Measurements from ENCODE around the gene MOV10L1.
A peak's percentile ranks its signal among the peaks of the same experiment; 100 is the strongest.

MOV10L1 gene

GRCh38 chr22:50188356-50188755 is 98.5 kb downstream of the MOV10L1 start:
- DNase-seq (ENCODE audit: low read depth, low spot score), result no peak

GRCh38 chr22:50189184-50189848 is 99.5 kb downstream of the MOV10L1 start:
- no peak for DNase-seq (ENCODE audit: low read depth, low spot score)

- DNase-seq (ENCODE audit: low read depth, low spot score), result no peak
Measured at GRCh38 chr22:50189849-50190181, 100.0 kb downstream of the MOV10L1 start.

- DNase-seq (ENCODE audit: low read depth, low spot score), result peak; percentile 88
Measured at GRCh38 chr22:50190182-50190940, 100.6 kb downstream of the MOV10L1 start.

GRCh38 chr22:50190941-50191741 is 101.3 kb downstream of the MOV10L1 start:
- no peak for DNase-seq (ENCODE audit: low read depth, low spot score)

- no peak for DNase-seq (ENCODE audit: low read depth, low spot score)
Measured at GRCh38 chr22:50192436-50193204, 102.8 kb downstream of the MOV10L1 start.

- no peak for DNase-seq (ENCODE audit: low read depth, low spot score)
Measured at GRCh38 chr22:50193621-50194020, 103.8 kb downstream of the MOV10L1 start.

- DNase-seq (ENCODE audit: low read depth, low spot score), result no peak
Measured at GRCh38 chr22:50194037-50194805, 104.4 kb downstream of the MOV10L1 start.

GRCh38 chr22:50196256-50196655 is 106.5 kb downstream of the MOV10L1 start:
- no peak for DNase-seq (ENCODE audit: low read depth, low spot score)

GRCh38 chr22:50197000-50197800 is 107.4 kb downstream of the MOV10L1 start:
- DNase-seq (ENCODE audit: low read depth, low spot score), result no peak

- no peak for DNase-seq (ENCODE audit: low read depth, low spot score)
Measured at GRCh38 chr22:50197856-50198623, 108.2 kb downstream of the MOV10L1 start.

GRCh38 chr22:50198624-50199017 is 108.8 kb downstream of the MOV10L1 start:
- DNase-seq (ENCODE audit: low read depth, low spot score), result no peak

- DNase-seq (ENCODE audit: low read depth, low spot score), result no peak
Measured at GRCh38 chr22:50199251-50199721, 109.5 kb downstream of the MOV10L1 start.

GRCh38 chr22:50199829-50200460 is 110.1 kb downstream of the MOV10L1 start:
- peak; percentile 59 for DNase-seq (ENCODE audit: low read depth, low spot score)

GRCh38 chr22:50200461-50201190 is 110.8 kb downstream of the MOV10L1 start, which contains the start of gene SELENOO:
Gene SELENOO (plus strand): TSS chr22:50201011. CDS start chr22:50201037, 26 bp downstream.
- DNase-seq (ENCODE audit: low read depth, low spot score), result peak; percentile 83

- DNase-seq (ENCODE audit: low read depth, low spot score), result no peak
Measured at GRCh38 chr22:50201191-50202129, 111.7 kb downstream of the MOV10L1 start.

Measured in ELF-1 (cell line).